Epithelial cell of esophagus (primary cell): ENCODE results near the gene ANLN.
"Not testable (repeated sequence)": the region's sequence is repeated elsewhere in the genome, so short reads cannot be mapped to it uniquely, and the experiment has no call there.

Experiments
- DNase-seq: peaks from one replicate; pipeline ENCODE4 v3.0.0; 2010; ENCODE audit warnings: low read depth
- H3K4me3 ChIP-seq: 2 replicates; pipeline ENCODE4 v1.5.1; 2011; ENCODE audit warnings: mild to moderate bottlenecking, low read length, control low read depth
- CTCF ChIP-seq: IDR thresholded peaks from 2 replicates; pipeline ENCODE4 v1.5.1; 2011; ENCODE audit warnings: low read depth, mild to moderate bottlenecking, low read length, control low read depth, inconsistent platforms; ENCODE audit not compliant: insufficient read depth; ENCODE audit errors: missing control alignments

The ANLN gene

GRCh38 chr7:36379831-36380504 is 9.7 kb upstream of the ANLN start:
- no peak for DNase-seq
- no peak overlapping the region for H3K4me3 ChIP-seq
- no peak for TF ChIP-seq CTCF

- no peak overlapping the region for H3K4me3 ChIP-seq
- no peak for TF ChIP-seq CTCF
- no peak for DNase-seq
These were observed 8.6 kb upstream of the ANLN start for GRCh38 chr7:36381056-36381455.

- not testable (repeated sequence) for H3K4me3 ChIP-seq, DNase-seq
These were observed 6.4 kb upstream of the ANLN start for GRCh38 chr7:36383284-36383683.

GRCh38 chr7:36385646-36386045 is 4.0 kb upstream of the ANLN start:
- H3K4me3 ChIP-seq, DNase-seq: not testable (repeated sequence)

- TF ChIP-seq CTCF: no peak
- no peak overlapping the region for H3K4me3 ChIP-seq
- peak; percentile 86 for DNase-seq
These were observed 2.0 kb upstream of the ANLN start for GRCh38 chr7:36387435-36388231.

GRCh38 chr7:36388423-36388822 is 1.2 kb upstream of the ANLN start:
- peak; percentile 76 for DNase-seq
- TF ChIP-seq CTCF: no peak
- H3K4me3 ChIP-seq: no peak overlapping the region

- DNase-seq: peak; percentile 96
- no peak for TF ChIP-seq CTCF
- H3K4me3 ChIP-seq: peak overlapping the region; percentile 89
These were observed 783 bp downstream of the ANLN start for GRCh38 chr7:36390199-36391090.
